Nephron (organoid): Measurements from ENCODE around the gene IRF6.

ENCODE experiments used
- H3K27ac Mint-ChIP-seq, 3 experiments: 2 replicates each; pipeline ENCODE4 v1.8.0; 2020; ENCODE audit warnings: mixed read lengths in 3 of 3, mild to moderate bottlenecking in 2 of 3, moderate library complexity in 1 of 3
- H3K27me3 Mint-ChIP-seq: 2 replicates; pipeline ENCODE4 v1.8.0; 2021; ENCODE audit warnings: low read depth, mild to moderate bottlenecking, moderate library complexity, mixed read lengths
- H3K36me3 Mint-ChIP-seq: 2 replicates; pipeline ENCODE4 v1.8.0; 2020; ENCODE audit warnings: low read depth, mixed read lengths
- H3K4me1 Mint-ChIP-seq: 2 replicates; pipeline ENCODE4 v1.8.0; 2020; ENCODE audit warnings: mixed read lengths
- H3K4me3 Mint-ChIP-seq, 3 experiments: 2 replicates each; pipeline ENCODE4 v1.8.0; 2020; ENCODE audit warnings: mild to moderate bottlenecking in 3 of 3, mixed read lengths in 3 of 3, moderate library complexity in 2 of 3
- H3K9me3 Mint-ChIP-seq: 2 replicates; pipeline ENCODE4 v1.8.0; 2020; ENCODE audit warnings: mixed read lengths
- TF ChIP-seq, protein P1 (sequence below), 3 experiments: fragments of 200-600 bp; sonication (generic); IDR thresholded peaks; one replicate each; pipeline ENCODE4 v1.5.0; 2021; ENCODE audit warnings: antibody characterized with exemption in 3 of 3; ENCODE audit not compliant: unreplicated experiment in 3 of 3

IRF6 gene

DNA sequence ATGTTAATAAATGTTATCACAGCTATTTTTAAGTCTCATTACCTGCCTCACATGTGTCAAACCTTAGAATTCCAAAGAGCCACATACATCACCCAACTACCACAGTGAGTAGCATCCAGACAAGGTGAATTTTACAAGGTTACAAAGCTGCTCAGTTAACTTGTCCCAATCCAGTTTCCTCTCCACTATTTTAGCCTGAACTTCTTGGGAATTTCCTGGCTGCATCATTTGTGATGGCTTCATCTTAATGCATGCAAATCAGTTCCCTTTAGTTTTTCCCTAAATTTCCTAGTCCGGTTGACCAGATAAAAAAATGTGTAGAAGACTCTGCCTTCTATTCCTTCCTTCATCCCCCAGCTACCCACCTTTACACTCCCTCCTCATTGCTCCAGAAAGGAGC, 50.7 kb downstream of the IRF6 start:
- Mint-ChIP-seq H3K27ac (no peak overlapping the region), H3K36me3 (no peaks in the 10 kb centered on the region), H3K9me3 (no peaks in the 10 kb centered on the region), H3K27me3 (peaks cover 26% of the 10 kb centered on the region), H3K4me1 (peaks cover 9% of the 10 kb centered on the region), H3K4me3 (no peak overlapping the region)
- TF ChIP-seq, protein P1, sequence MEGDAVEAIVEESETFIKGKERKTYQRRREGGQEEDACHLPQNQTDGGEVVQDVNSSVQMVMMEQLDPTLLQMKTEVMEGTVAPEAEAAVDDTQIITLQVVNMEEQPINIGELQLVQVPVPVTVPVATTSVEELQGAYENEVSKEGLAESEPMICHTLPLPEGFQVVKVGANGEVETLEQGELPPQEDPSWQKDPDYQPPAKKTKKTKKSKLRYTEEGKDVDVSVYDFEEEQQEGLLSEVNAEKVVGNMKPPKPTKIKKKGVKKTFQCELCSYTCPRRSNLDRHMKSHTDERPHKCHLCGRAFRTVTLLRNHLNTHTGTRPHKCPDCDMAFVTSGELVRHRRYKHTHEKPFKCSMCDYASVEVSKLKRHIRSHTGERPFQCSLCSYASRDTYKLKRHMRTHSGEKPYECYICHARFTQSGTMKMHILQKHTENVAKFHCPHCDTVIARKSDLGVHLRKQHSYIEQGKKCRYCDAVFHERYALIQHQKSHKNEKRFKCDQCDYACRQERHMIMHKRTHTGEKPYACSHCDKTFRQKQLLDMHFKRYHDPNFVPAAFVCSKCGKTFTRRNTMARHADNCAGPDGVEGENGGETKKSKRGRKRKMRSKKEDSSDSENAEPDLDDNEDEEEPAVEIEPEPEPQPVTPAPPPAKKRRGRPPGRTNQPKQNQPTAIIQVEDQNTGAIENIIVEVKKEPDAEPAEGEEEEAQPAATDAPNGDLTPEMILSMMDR (IDR thresholded peaks at IDR 0.05; ENCODE audit: unreplicated experiment in 3 of 3), result no peak

DNA sequence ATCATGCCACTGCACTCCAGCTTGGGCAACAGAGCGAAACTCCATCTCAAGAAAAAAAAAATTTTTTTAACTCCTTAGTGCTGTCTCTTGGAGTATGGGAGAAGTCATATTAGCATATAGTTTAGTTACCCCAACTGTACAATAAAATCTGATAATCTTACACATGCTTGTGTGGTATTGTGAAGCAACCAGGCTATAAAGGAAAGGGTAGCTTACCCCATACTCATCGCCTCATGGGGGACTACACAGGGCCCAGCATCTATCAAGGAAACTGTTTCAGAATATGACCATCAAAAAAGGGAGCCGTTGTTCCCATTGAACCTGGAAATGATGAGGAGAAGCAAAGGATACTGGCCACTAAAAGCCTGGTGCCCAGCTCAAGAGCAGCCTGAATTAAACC, 53.1 kb downstream of the IRF6 start:
- Mint-ChIP-seq H3K9me3 (no peaks in the 10 kb centered on the region), H3K36me3 (no peaks in the 10 kb centered on the region), H3K27me3 (peaks cover 20% of the 10 kb centered on the region), H3K4me3 (no peak overlapping the region), H3K27ac (no peak overlapping the region), H3K4me1 (no peaks in the 10 kb centered on the region)
- TF ChIP-seq, protein P1 (IDR thresholded peaks at IDR 0.05; ENCODE audit: unreplicated experiment in 3 of 3), result no peak

DNA sequence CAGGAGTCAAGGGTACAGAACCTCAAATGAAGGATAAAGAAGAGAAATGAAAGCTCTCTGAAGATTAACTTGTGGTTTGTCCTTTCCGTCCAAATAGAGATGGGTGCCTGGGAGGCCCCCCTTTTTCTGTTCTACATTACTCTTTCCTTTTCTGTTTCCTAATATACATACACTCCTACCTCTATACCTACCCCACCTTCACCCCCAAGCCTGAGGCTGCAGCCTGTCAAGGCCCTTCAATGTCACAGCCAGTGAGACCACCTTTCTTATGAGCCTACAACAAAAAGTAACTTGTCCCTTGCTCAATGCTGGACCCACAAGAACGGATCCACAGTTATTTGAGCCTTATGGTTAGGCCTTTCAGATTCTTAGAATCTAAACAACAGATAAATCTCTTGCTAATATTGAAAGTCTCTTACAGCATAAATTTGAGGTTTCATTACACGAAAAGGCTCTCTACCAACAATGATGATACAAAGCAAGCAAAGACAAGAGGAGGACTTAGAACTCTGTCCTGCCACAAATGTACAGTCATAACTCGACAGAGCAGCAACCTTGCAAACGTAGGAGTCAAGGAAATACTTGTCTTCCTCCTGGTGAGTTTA, 54.2 kb downstream of the IRF6 start:
- H3K27ac Mint-ChIP-seq, result no peak overlapping the region
- peaks cover under 1% of the 10 kb centered on the region for H3K4me1 Mint-ChIP-seq
- peaks cover 22% of the 10 kb centered on the region for H3K27me3 Mint-ChIP-seq

GRCh38 chr1:209749670-209750323, 56.1 kb downstream of the IRF6 start:
- H3K36me3 Mint-ChIP-seq, result no peaks in the 10 kb centered on the region
- no peak overlapping the region for H3K4me3 Mint-ChIP-seq
- peaks cover 22% of the 10 kb centered on the region for H3K27me3 Mint-ChIP-seq
- no peaks in the 10 kb centered on the region for H3K9me3 Mint-ChIP-seq
- H3K27ac Mint-ChIP-seq, result no peak overlapping the region
- TF ChIP-seq, protein P1 (IDR thresholded peaks at IDR 0.05; ENCODE audit: unreplicated experiment in 3 of 3), result no peak
- peaks cover 9% of the 10 kb centered on the region for H3K4me1 Mint-ChIP-seq

More for the DNA sequence above, 54.2 kb downstream of the IRF6 start:
- Mint-ChIP-seq H3K9me3 (no peaks in the 10 kb centered on the region), H3K36me3 (no peaks in the 10 kb centered on the region), H3K4me3 (no peak overlapping the region)
- TF ChIP-seq, protein P1 (IDR thresholded peaks at IDR 0.05; ENCODE audit: unreplicated experiment in 3 of 3), result no peak

GRCh38 chr1:209749205-209749604, 56.7 kb downstream of the IRF6 start:
- Mint-ChIP-seq H3K4me3 (no peak overlapping the region), H3K36me3 (no peaks in the 10 kb centered on the region), H3K27ac (no peak overlapping the region), H3K4me1 (peaks cover 9% of the 10 kb centered on the region), H3K9me3 (no peaks in the 10 kb centered on the region), H3K27me3 (peaks cover 22% of the 10 kb centered on the region)
- TF ChIP-seq, protein P1 (IDR thresholded peaks at IDR 0.05; ENCODE audit: unreplicated experiment in 3 of 3), result no peak

DNA sequence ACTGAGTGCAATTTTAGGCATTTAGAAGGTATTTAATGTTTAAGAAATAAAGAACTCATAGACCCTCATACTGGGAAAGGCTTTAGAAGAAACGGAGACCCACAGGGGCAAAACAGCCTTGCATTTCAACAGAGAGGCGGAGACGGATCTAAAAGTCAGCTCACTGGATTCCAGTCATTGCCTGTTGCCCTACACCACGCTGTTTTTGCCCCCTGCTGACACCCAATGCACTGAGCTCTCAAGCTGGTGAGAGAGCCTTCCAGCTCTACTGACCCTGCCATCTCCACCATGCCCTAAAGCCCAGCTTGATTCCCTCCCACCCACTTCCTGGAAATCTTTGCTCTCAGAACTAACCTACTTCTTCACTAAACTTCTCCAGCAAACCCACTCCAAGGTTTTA, 57.3 kb downstream of the IRF6 start:
- Mint-ChIP-seq H3K27ac (no peak overlapping the region), H3K4me1 (peaks cover 11% of the 10 kb centered on the region), H3K36me3 (no peaks in the 10 kb centered on the region), H3K27me3 (peaks cover 24% of the 10 kb centered on the region), H3K4me3 (no peak overlapping the region), H3K9me3 (no peaks in the 10 kb centered on the region)
- TF ChIP-seq, protein P1 (IDR thresholded peaks at IDR 0.05; ENCODE audit: unreplicated experiment in 3 of 3), result no peak
